ENCODE data around the gene JPH3. TPM values are rescaled to one million over a fixed set of nuclear protein-coding genes. Genes with fewer than 3 reads are reported as not detected.
A peak's percentile ranks its signal among the peaks of the same experiment; 100 is the strongest.
"Not testable (repeated sequence)": the region's sequence is repeated elsewhere in the genome, so short reads cannot be mapped to it uniquely, and the experiment has no call there.

Gene JPH3
- total RNA-seq, 1 donor from 2014 or later = not detected

- H3K36me3 Mint-ChIP-seq (ENCODE audit: low read depth) = no peaks in the 10 kb centered on the region
- no peak overlapping the region for H3K4me3 Mint-ChIP-seq
- peaks cover 3% of the 10 kb centered on the region for H3K27me3 Mint-ChIP-seq (ENCODE audit: insufficient read depth)
- H3K27ac Mint-ChIP-seq = no peak overlapping the region
- intact Hi-C loops (cut with micrococcal nuclease) = no loop called here
- H3K9me3 Mint-ChIP-seq = no peaks in the 10 kb centered on the region
- DNase-seq (ENCODE audit: low spot score) = no peak
- peaks cover 10% of the 10 kb centered on the region for H3K4me1 Mint-ChIP-seq (ENCODE audit: low read depth)
These were observed 77.4 kb downstream of the JPH3 start for GRCh38 chr16:87679593-87680271.

DNA sequence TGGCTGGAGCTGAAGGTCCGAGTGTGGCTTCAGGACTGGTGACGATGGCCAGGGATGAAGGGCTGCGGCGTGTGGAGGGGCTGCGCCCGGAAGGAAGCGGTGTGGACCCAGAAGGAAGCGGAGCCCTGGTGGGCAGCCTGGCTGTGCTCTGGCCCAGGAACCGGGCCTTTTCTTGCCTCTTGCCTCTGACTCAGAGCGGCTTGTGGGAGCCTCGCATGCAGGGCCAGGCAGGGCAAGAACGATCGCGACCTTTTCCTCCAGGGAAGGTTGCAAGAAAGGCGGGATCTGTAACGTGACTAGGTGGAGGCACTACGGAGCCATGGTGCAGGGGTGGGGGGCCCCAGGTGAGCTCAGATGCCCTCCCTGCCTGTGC, 78.0 kb downstream of the JPH3 start:
- intact Hi-C loops (cut with micrococcal nuclease) = no loop called here
- Mint-ChIP-seq H3K36me3 (ENCODE audit: low read depth) (no peaks in the 10 kb centered on the region), H3K27me3 (ENCODE audit: insufficient read depth) (peaks cover 3% of the 10 kb centered on the region), H3K27ac (no peak overlapping the region), H3K9me3 (no peaks in the 10 kb centered on the region), H3K4me1 (ENCODE audit: low read depth) (peaks cover 10% of the 10 kb centered on the region), H3K4me3 (no peak overlapping the region)
- DNase-seq (ENCODE audit: low spot score) = no peak

DNA sequence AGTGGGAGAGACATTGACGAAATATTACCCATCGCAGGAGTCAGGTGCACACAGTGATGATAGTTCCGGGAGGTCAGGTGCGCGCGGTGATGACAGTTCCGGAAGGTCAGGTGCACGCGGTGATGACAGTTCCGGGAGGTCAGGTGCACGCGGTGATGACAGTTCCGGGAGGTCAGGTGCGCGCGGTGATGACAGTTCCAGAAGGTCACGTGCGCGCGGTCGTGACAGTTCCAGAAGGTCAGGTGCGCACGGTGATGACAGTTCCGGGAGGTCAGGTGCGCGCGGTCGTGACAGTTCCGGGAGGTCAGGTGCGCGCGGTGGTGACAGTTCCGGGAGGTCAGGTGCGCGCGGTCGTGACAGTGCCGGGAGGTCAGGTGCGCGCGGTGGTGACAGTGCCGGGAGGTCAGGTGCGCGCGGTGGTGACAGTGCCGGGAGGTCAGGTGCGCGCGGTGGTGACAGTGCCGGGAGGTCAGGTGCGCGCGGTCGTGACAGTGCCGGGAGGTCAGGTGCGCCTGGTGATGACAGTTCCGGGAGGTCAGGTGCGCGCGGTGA, 78.8 kb downstream of the JPH3 start:
- H3K4me3 Mint-ChIP-seq; H3K27ac Mint-ChIP-seq; DNase-seq (ENCODE audit: low spot score); H3K4me1 Mint-ChIP-seq (ENCODE audit: low read depth); H3K36me3 Mint-ChIP-seq (ENCODE audit: low read depth); H3K27me3 Mint-ChIP-seq (ENCODE audit: insufficient read depth); intact Hi-C loops (cut with micrococcal nuclease); H3K9me3 Mint-ChIP-seq: not testable (repeated sequence)

GRCh38 chr16:87681981-87682570, 79.8 kb downstream of the JPH3 start:
- Mint-ChIP-seq H3K4me1 (ENCODE audit: low read depth) (peaks cover 10% of the 10 kb centered on the region), H3K36me3 (ENCODE audit: low read depth) (no peaks in the 10 kb centered on the region), H3K27me3 (ENCODE audit: insufficient read depth) (peaks cover 3% of the 10 kb centered on the region), H3K27ac (peak overlapping the region; percentile 19), H3K9me3 (no peaks in the 10 kb centered on the region), H3K4me3 (no peak overlapping the region)
- intact Hi-C loops (cut with micrococcal nuclease) = no loop called here
- no peak for DNase-seq (ENCODE audit: low spot score)

DNA sequence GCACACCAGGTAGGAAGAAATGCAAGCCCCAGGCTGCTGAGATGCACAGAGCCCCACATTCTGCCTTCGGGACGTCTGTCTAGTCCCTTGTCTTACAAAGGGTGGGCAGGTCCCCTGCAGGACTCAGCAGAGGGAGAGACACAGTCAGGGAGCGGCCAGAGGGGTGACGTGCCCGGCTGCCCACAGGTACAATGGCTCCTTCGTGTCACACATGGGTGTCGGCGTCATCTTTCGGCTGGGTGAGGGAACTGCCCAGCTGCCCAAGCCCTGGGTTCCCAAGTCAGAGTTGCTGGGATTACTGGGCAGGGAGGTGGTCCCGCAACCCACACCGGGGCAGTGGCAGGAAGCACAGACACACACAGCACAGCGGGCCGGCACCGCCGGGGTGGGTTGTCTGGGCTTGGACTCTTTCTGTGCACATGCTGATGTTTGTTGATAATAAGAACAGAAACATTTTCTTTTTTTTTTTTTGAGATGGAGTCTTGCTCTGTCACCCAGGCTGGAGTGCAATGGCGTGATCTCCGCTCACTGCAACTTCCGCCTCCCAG, 80.6 kb downstream of the JPH3 start:
- peaks cover 3% of the 10 kb centered on the region for H3K27me3 Mint-ChIP-seq (ENCODE audit: insufficient read depth)
- no peaks in the 10 kb centered on the region for H3K9me3 Mint-ChIP-seq
- intact Hi-C loops (cut with micrococcal nuclease) = no loop called here
- H3K4me1 Mint-ChIP-seq (ENCODE audit: low read depth) = peaks cover 10% of the 10 kb centered on the region
- H3K27ac Mint-ChIP-seq = no peak overlapping the region
- H3K4me3 Mint-ChIP-seq = no peak overlapping the region
- DNase-seq (ENCODE audit: low spot score) = no peak
- H3K36me3 Mint-ChIP-seq (ENCODE audit: low read depth) = no peaks in the 10 kb centered on the region

DNA sequence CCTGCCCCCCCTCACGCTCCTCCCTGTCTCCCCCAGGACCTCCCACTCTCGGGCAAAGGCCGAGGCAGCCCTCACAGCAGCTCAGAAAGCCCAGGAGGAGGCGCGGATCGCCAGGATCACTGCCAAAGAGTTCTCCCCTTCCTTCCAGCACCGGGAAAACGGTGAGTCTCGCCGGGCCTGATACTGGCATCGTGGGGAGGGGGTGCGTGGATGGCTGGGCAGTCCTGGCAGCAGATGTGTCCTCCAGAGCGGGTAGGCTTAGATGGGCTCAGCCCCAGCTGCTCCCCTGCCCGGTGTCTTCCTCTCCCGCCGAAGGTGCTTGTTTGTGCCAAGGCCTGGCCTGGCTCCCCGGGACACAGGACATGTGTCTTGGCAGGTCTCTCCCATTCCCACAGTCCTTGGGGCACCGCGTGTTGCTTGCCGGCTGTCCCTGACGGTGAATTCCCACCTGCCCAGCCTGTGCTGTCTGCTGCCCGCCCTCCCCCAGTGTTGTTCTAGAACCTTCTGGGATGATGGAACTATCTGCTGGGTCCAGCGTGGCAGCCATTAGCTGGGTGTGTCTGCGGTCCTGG, 81.9 kb downstream of the JPH3 start:
- no peak overlapping the region for H3K27ac Mint-ChIP-seq

GRCh38 chr16:87684711-87685404, 82.5 kb downstream of the JPH3 start:
- Mint-ChIP-seq H3K36me3 (ENCODE audit: low read depth) (no peaks in the 10 kb centered on the region), H3K4me3 (no peak overlapping the region), H3K9me3 (no peaks in the 10 kb centered on the region), H3K27me3 (ENCODE audit: insufficient read depth) (peaks cover 3% of the 10 kb centered on the region), H3K27ac (no peak overlapping the region), H3K4me1 (ENCODE audit: low read depth) (peaks cover 10% of the 10 kb centered on the region)
- DNase-seq (ENCODE audit: low spot score) = no peak
- intact Hi-C loops (cut with micrococcal nuclease) = no loop called here

More for the DNA sequence above, 81.9 kb downstream of the JPH3 start:
- no peaks in the 10 kb centered on the region for H3K36me3 Mint-ChIP-seq (ENCODE audit: low read depth)
- no peaks in the 10 kb centered on the region for H3K9me3 Mint-ChIP-seq
- intact Hi-C loops (cut with micrococcal nuclease) = no loop called here
- peaks cover 10% of the 10 kb centered on the region for H3K4me1 Mint-ChIP-seq (ENCODE audit: low read depth)
- H3K4me3 Mint-ChIP-seq = no peak overlapping the region
- DNase-seq (ENCODE audit: low spot score) = no peak
- peaks cover 3% of the 10 kb centered on the region for H3K27me3 Mint-ChIP-seq (ENCODE audit: insufficient read depth)

GRCh38 chr16:87685405-87685755, 83.1 kb downstream of the JPH3 start:
- Mint-ChIP-seq H3K4me1 (ENCODE audit: low read depth) (peaks cover 10% of the 10 kb centered on the region), H3K4me3 (no peak overlapping the region), H3K36me3 (ENCODE audit: low read depth) (no peaks in the 10 kb centered on the region), H3K9me3 (no peaks in the 10 kb centered on the region), H3K27me3 (ENCODE audit: insufficient read depth) (peaks cover 3% of the 10 kb centered on the region), H3K27ac (no peak overlapping the region)
- no peak for DNase-seq (ENCODE audit: low spot score)
- intact Hi-C loops (cut with micrococcal nuclease) = no loop called here

GRCh38 chr16:87685766-87686165, 83.5 kb downstream of the JPH3 start:
- H3K27ac Mint-ChIP-seq = no peak overlapping the region
- intact Hi-C loops (cut with micrococcal nuclease) = no loop called here
- H3K36me3 Mint-ChIP-seq (ENCODE audit: low read depth) = no peaks in the 10 kb centered on the region
- DNase-seq (ENCODE audit: low spot score) = no peak
- H3K9me3 Mint-ChIP-seq = no peaks in the 10 kb centered on the region
- no peak overlapping the region for H3K4me3 Mint-ChIP-seq
- H3K27me3 Mint-ChIP-seq (ENCODE audit: insufficient read depth) = peaks cover 3% of the 10 kb centered on the region
- peaks cover 10% of the 10 kb centered on the region for H3K4me1 Mint-ChIP-seq (ENCODE audit: low read depth)

DNA sequence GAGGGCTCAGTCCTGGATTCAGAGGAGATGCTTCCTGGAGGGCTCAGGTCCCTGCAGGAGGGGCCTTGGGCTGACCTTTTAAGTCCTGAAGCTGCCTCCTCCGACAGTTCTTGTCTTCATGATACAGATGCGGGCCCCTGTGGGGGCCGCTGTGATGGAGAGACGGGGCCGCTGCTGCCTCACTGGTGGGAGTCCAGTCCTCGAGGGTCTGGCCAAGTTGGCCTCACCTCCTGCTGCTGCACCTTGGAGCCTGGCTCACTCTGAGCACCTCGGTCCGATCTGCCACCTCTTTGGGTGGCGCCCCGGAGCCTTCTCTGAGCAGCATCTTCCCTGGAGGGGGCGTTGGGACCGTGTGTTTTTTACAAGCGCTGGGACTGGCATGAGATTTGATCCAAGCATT, 84.4 kb downstream of the JPH3 start:
- DNase-seq (ENCODE audit: low spot score) = no peak
- intact Hi-C loops (cut with micrococcal nuclease) = no loop called here
- Mint-ChIP-seq H3K4me1 (ENCODE audit: low read depth) (peaks cover 9% of the 10 kb centered on the region), H3K9me3 (no peaks in the 10 kb centered on the region), H3K4me3 (no peak overlapping the region), H3K27ac (no peak overlapping the region), H3K27me3 (ENCODE audit: insufficient read depth) (no peaks in the 10 kb centered on the region), H3K36me3 (ENCODE audit: low read depth) (no peaks in the 10 kb centered on the region)

DNA sequence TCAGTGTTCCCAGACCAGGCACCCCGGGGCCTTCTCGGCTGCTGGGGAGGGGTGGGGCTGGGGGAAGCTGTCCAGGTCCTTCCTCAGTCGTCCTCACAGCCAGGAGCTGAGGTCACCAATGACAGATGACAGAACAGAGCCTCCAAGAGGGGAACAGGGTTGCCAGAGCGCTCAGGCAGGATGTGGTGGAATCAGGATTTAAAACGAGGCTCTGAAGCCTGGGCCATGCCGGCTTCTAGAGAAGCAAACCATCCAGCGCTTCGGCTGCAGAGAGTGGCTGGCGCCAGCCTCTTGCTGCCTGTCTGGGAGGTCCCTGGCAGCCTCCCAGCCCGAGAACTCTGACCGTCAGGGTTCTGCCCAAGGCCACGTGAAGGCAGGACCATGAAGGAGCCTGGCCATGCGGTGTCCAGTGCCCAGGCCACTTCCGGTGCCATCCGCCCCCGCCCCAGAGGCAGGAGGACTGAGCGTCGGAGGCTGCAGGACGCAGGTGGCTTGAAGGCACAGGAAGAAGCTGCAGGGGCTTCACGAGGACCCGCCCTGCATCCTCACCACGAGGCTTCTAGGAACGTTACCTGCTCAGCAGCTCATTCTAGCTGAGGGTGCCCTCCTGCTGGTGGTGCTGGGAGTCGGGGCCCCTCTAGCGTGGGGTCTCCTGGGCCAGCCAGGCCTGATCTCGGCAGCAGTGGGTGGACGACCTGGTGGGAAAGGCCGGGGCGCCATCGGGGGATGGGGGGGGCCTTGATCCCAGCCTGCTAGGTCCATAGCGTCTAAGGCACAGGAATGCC, 85.0 kb downstream of the JPH3 start:
- no peak overlapping the region for H3K4me3 Mint-ChIP-seq
- DNase-seq (ENCODE audit: low spot score) = no peak
- no peak overlapping the region for H3K27ac Mint-ChIP-seq
- peaks cover 3% of the 10 kb centered on the region for H3K4me1 Mint-ChIP-seq (ENCODE audit: low read depth)
- H3K36me3 Mint-ChIP-seq (ENCODE audit: low read depth) = no peaks in the 10 kb centered on the region
- H3K9me3 Mint-ChIP-seq = no peaks in the 10 kb centered on the region
- intact Hi-C loops (cut with micrococcal nuclease) = no loop called here
- no peaks in the 10 kb centered on the region for H3K27me3 Mint-ChIP-seq (ENCODE audit: insufficient read depth)

GRCh38 chr16:87687998-87688529, 85.8 kb downstream of the JPH3 start:
- no peaks in the 10 kb centered on the region for H3K27me3 Mint-ChIP-seq (ENCODE audit: insufficient read depth)
- no peak overlapping the region for H3K4me3 Mint-ChIP-seq
- H3K36me3 Mint-ChIP-seq (ENCODE audit: low read depth) = no peaks in the 10 kb centered on the region
- H3K27ac Mint-ChIP-seq = no peak overlapping the region
- H3K9me3 Mint-ChIP-seq = no peaks in the 10 kb centered on the region
- no peaks in the 10 kb centered on the region for H3K4me1 Mint-ChIP-seq (ENCODE audit: low read depth)
- DNase-seq (ENCODE audit: low spot score) = no peak
- intact Hi-C loops (cut with micrococcal nuclease) = no loop called here

Data from activated T-helper 1 cell treated with anti-CD3 and anti-CD28 coated beads, Interleukin-12 subunit alpha, Interleukin-12 subunit beta, Interleukin-2, Interleukin-4 antibody, amounts not matched to agents 30 ng/mL and 10 ng/mL and 1 ng/mL, durations not matched to agents 14 hours and 24 hours and 36 hours (primary cell).